ENCODE measurements around the gene KRTAP16-1.
"Not testable (repeated sequence)": the region's sequence is repeated elsewhere in the genome, so short reads cannot be mapped to it uniquely, and the experiment has no call there.

KRTAP16-1 gene

GRCh38 chr17:41301916-41302901 is 6.9 kb downstream of the KRTAP16-1 start, which contains the start of gene KRTAP29-1:
TSS of gene KRTAP29-1 (minus strand) at chr17:41302851. CDS start at chr17:41302851, 0 bp downstream.
- DNase-seq: no peak

GRCh38 chr17:41301204-41301790 is 7.8 kb downstream of the KRTAP16-1 start:
- DNase-seq: no peak

GRCh38 chr17:41298458-41299135 is 10.5 kb downstream of the KRTAP16-1 start:
- DNase-seq: no peak

GRCh38 chr17:41296846-41297245 is 12.3 kb downstream of the KRTAP16-1 start:
- DNase-seq: no peak

GRCh38 chr17:41294016-41294415 is 15.1 kb downstream of the KRTAP16-1 start:
- no peak for DNase-seq

GRCh38 chr17:41287050-41287449 is 22.1 kb downstream of the KRTAP16-1 start:
- DNase-seq: no peak

GRCh38 chr17:41284546-41284945 is 24.6 kb downstream of the KRTAP16-1 start:
- no peak for DNase-seq

GRCh38 chr17:41284043-41284442 is 25.1 kb downstream of the KRTAP16-1 start:
- DNase-seq: no peak

- no peak for DNase-seq
Measured at GRCh38 chr17:41278176-41278955, 30.7 kb downstream of the KRTAP16-1 start.

- DNase-seq: not testable (repeated sequence)
Measured at GRCh38 chr17:41275648-41276190, 33.4 kb downstream of the KRTAP16-1 start, which contains the start of gene KRTAP9-7. TSS of gene KRTAP9-7 (plus strand) at chr17:41275698. CDS start at chr17:41275698, 0 bp downstream.

GRCh38 chr17:41271858-41272257 is 37.3 kb downstream of the KRTAP16-1 start:
- DNase-seq: no peak

GRCh38 chr17:41271323-41271722 is 37.8 kb downstream of the KRTAP16-1 start:
- not testable (repeated sequence) for DNase-seq

- no peak for DNase-seq
Measured at GRCh38 chr17:41267711-41268110, 41.4 kb downstream of the KRTAP16-1 start.

GRCh38 chr17:41265078-41265477 is 44.0 kb downstream of the KRTAP16-1 start, which contains the start of gene KRTAP9-6:
TSS of gene KRTAP9-6 (plus strand) at chr17:41265378. CDS start at chr17:41265378, 0 bp downstream.
- no peak for DNase-seq

- DNase-seq: no peak
Measured at GRCh38 chr17:41264599-41264998, 44.5 kb downstream of the KRTAP16-1 start.

- no peak for DNase-seq
Measured at GRCh38 chr17:41263212-41263611, 45.9 kb downstream of the KRTAP16-1 start.

GRCh38 chr17:41258406-41258805 is 50.7 kb downstream of the KRTAP16-1 start:
- no peak for DNase-seq
